Right renal cortex interstitium (tissue), 3 donors: ENCODE measurements around the gene FLYWCH2. TPM values are rescaled to one million over a fixed set of nuclear protein-coding genes. Genes with fewer than 3 reads are reported as not detected.

Experiments
- DNase-seq, 3 donors: peaks; one replicate each; pipeline ENCODE4 v3.0.0-alpha.2; 2013; ENCODE audit warnings: low read depth in 3 of 3, low spot score in 2 of 3
- polyA plus RNA-seq, 3 donors: library from polyadenylated mRNA; unstranded; fragments of 120-200 nt; gene quantifications; one replicate each; pipeline ENCODE4 v1.2.1, GENCODE V29; 2013; ENCODE audit not compliant: insufficient read length in 3 of 3

The FLYWCH2 gene, protein sequence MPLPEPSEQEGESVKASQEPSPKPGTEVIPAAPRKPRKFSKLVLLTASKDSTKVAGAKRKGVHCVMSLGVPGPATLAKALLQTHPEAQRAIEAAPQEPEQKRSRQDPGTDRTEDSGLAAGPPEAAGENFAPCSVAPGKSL
- polyA plus RNA-seq: 10 to 100 TPM; 18.8 to 20.7 (median 19.4) TPM

DNA sequence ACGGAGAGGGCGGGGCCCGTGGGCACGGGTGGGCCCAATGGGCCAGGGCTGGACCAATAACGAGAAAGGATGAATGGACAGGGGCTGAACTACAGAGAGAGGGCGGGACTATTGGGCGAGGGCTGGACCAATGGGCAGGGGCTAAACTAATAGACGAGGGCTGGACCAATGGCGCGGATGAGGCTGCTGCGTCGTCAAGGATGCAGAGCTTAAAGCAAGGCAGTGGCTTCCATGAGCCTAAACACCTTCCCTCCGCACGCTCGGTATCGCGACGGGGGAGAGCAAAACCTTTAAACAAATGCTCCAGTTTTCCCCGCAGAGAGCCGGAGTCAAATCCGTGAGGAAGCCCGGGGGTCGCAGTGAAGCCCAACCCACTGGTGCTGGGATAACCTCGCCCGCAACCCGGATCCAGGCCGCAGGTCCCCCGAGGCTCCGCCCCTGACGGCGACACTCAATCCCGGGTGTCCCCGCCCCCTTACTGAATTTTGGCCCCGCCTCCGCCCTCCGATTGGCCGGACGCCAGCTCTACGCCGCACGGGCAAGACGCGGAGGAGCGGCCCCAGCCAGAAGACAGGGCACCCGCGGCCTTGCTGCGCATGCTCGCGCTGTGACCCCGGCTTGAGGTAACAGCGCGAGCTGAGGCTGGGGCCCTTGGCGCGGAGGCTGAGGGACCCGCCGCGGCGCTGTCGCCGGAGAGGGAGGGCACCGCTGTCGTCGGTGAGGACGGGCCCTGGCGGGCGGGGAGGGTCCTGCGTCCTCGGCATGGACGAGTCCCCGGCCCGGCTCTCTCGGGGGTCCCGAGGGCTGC is at the start of gene FLYWCH2:
Gene FLYWCH2 (plus strand): TSS at position 566 of the 808 bp plus-strand sequence. CDS start 13,235 bp downstream, outside the sequence.
- peak; percentile 96 to 97 (median 96) for DNase-seq

DNA sequence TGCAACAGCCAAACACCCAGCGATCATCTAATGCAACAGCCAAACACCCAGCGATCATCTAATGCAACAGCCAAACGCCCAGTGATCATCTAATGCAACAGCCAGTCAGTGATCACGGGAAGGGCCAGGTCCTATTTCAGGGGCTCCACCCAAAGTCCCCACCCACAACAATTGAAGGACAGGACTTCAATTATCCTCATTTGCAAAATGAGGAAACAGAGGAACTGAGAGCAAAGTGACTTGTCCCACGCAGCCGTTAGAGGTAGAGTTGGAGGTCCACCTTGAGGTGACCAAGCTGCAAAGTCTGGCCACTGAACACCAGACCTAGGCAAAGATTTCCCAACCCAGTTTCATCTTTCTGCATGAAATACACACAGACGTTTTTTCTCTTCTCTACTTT is 49.2 kb upstream of the FLYWCH2 start:
- DNase-seq: no peak

- no peak for DNase-seq
These were observed 48.0 kb upstream of the FLYWCH2 start for GRCh38 chr16:2834968-2835367.

DNA sequence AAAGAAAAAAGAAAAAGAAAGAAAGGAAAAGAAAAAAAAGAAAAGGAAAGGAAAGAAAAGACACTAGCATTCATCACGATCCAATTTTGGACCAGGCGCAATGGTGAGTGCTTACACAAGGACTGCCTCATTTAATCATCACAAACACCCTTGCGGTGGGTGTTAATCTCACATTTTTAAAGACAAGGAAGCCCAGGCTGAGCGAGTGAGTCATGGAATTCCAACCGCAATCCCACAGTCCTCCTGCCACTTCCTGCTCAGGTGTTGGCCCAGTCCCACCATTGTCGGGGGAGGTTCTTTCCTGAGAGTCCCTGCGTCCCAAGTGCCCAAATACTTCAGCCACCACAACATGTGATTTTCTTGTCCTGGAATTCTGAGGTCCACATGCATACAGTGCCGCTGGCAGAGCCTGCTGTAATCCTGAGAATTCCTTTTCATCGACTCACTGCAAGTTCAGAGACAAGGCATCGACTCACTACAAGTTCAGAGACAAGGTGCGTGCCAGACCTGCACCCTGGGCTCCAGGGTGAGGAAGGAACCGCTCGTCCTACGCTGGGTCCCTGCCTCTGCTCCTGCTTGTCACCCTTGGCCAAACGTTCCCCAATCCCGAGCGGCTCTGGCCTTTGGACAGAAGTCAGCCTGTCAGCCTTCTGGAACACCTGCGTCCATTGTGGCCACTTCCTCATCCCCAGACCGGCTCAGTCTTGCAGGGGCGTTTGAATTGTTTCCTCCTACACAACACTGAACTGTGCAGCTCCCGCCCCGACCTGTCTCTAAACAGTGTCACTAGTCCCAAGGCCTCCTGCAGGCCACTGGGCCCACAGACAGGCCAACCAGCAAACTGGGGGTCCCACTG is 47.1 kb upstream of the FLYWCH2 start:
- no peak for DNase-seq

GRCh38 chr16:2836646-2837508 is 46.1 kb upstream of the FLYWCH2 start:
- DNase-seq: no peak

- no peak for DNase-seq
These were observed 44.1 kb upstream of the FLYWCH2 start for GRCh38 chr16:2838928-2839327.

- DNase-seq: no peak
These were observed 43.2 kb upstream of the FLYWCH2 start for GRCh38 chr16:2839650-2840450.

DNA sequence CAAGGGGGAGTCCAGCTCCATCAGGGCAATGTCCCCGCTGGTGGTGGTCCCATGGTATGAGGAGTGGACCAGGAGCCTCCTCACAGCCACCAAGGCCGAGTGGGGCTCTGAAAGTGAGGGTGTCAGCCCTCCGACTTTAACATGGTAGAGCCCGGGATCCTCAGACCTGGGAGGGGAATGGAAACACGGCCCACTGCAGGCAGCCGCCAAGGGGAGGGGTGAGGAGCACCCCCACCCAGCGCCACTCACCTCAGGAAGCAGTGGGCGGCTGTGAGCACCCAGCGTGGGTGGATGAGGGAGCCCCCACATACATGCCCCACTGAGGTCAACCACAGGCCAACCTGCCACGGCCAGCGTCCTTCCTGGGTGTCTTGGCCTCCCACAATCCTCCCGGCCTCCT is 42.1 kb upstream of the FLYWCH2 start:
- DNase-seq: no peak

- no peak for DNase-seq
These were observed 41.2 kb upstream of the FLYWCH2 start for GRCh38 chr16:2841606-2842339.

- DNase-seq: no peak
These were observed 40.5 kb upstream of the FLYWCH2 start for GRCh38 chr16:2842340-2843000.

DNA sequence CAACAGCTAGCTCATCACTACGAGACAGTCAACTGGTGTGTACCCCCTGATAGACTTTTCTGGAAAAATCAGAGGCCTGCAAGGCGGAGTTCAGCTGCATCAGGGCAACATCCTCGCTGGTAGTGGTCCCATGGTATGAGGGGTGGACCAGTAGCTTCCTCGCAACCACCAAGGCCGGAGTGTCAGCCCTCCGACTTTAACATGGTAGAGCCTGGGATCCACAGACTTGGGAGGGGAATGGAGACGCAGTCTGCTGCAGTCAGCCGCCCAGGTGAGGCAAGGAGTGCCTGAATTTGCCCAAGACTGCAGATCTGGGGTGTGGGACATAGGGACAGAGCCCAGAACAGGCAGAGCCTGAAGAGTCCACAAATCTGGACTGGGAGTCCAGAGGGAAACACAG is 39.5 kb upstream of the FLYWCH2 start:
- no peak for DNase-seq

GRCh38 chr16:2845116-2845515 is 37.9 kb upstream of the FLYWCH2 start:
- DNase-seq: no peak

DNA sequence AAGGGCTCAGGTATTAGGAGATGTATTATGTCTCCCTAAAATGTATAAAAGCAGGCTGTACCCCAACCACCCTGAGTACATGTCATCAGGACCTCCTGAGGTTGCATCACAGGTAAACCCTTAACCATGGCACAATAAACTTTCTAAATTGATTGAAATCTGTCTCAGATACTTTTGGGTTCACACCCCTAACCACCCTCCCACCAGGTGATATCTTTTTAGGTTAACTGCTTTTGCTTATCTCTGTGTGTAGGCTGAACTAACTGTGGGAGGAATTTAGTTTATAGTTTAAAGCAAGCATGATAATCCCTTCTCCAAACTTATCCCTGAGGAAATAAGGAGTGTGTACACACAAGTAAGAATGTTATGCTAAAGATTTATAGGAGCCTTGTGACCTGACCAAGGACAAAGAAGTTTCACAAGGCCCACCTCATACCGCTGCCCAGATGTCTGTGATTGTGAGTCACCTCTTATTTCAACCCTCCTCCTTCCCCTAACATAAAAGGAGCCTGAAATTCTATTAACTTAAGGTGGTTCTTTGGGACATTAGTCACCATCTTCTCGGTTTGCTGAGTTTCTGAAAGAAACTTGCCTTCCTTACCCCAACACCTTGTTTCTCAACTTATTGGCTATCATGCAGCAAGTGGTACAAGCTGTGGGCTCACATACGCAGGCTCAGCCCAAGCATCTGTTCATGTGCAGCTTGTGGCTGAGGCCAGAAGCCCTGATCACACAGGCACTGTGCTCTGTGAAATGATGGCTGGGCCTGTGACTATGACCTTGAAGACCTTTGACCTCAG is 36.3 kb upstream of the FLYWCH2 start:
- DNase-seq: no peak

GRCh38 chr16:2848933-2849725 is 33.9 kb upstream of the FLYWCH2 start:
- DNase-seq: no peak

- DNase-seq: no peak
These were observed 30.8 kb upstream of the FLYWCH2 start for GRCh38 chr16:2852003-2852730.
